K562 (cell line): ENCODE measurements around the gene ARL10. TPM values are rescaled to one million over a fixed set of nuclear protein-coding genes. Genes with fewer than 3 reads are reported as not detected.

Experiments used
- ATAC-seq: fragments of 200-7000 bp; cut with Tn5 transposase; 3 replicates; pipeline ENCODE4 v1.9.1; 2020; ENCODE audit warnings: moderate library complexity
- BruUV-seq: library from RNA; stranded (reverse); fragments of 400-500 nt; replicated peaks from 2 replicates; lab custom pipeline; 2021; lab: Mats Ljungman, UMichigan
- CTCF ChIA-PET: fragments of 300-600 bp; formaldehyde crosslinking; extraction: SDS; loops from one replicate; lab custom pipeline; 2021; ENCODE audit warnings: low intra/inter-chr PET ratio; lab: Yijun Ruan, JAX
- POLR2A ChIA-PET: fragments of 300-600, 350-650 bp; sonication (Branson Sonifier 250); formaldehyde crosslinking; extraction: SDS; loops from one replicate; lab custom pipeline; 2021; ENCODE audit warnings: antibody characterized with exemption, inconsistent platforms; lab: Yijun Ruan, JAX
- DNase-seq, 4 experiments: peaks; one replicate each; pipeline versions ENCODE4 v3.0.0 to v3.0.0-alpha.2; 2011 to 2018; ENCODE audit warnings: low spot score in 3 of 4, mixed read lengths in 3 of 4; ENCODE audit errors: extremely low read depth in 1 of 4
- FAIRE-seq: peaks from 2 replicates; lab custom pipeline; 2011; peaks lifted over from hg19 to GRCh38; lab: Jason Lieb, UNC
- H2AFZ ChIP-seq: 2 replicates; pipeline ENCODE4 v1.6.0; 2011; ENCODE audit warnings: low read depth, low read length, control low read depth, inconsistent platforms
- H3K27ac ChIP-seq: fragments of 200-600 bp; 3 replicates; pipeline ENCODE4 v1.8.0; 2011; ENCODE audit warnings: low read depth, mild to moderate bottlenecking, control low read depth, inconsistent platforms, low read length, moderate library complexity, mixed read lengths; ENCODE audit errors: extremely low read depth
- H3K27me3 ChIP-seq, 2 experiments: fragments of 300-600 bp in 1 of 2; 2 replicates in 1 of 2; 3 replicates in 1 of 2; pipeline versions ENCODE4 v1.6.0 to v1.8.0; 2011; ENCODE audit warnings: inconsistent platforms in 2 of 2, low read length in 2 of 2, mild to moderate bottlenecking in 1 of 2, mixed read lengths in 1 of 2, moderate library complexity in 1 of 2; ENCODE audit not compliant: control insufficient read depth in 2 of 2, insufficient read depth in 2 of 2
- H3K36me3 ChIP-seq: fragments of 300-600 bp; 3 replicates; pipeline ENCODE4 v1.8.0; 2011; ENCODE audit warnings: mild to moderate bottlenecking, low read length, inconsistent platforms; ENCODE audit not compliant: control insufficient read depth, insufficient read depth
- H3K4me1 ChIP-seq, 2 experiments: fragments of 200-600 bp in 1 of 2; replicated peaks in 1 of 2; 2 replicates in 1 of 2; 3 replicates in 1 of 2; pipeline versions ENCODE4 v1.5.1 to v1.8.0; 2011; ENCODE audit warnings: inconsistent platforms in 2 of 2, low read length in 2 of 2, mild to moderate bottlenecking in 1 of 2, mixed read lengths in 1 of 2, moderate library complexity in 1 of 2; ENCODE audit not compliant: control insufficient read depth in 2 of 2, insufficient read depth in 2 of 2
- H3K4me2 ChIP-seq: 2 replicates; pipeline ENCODE4 v1.6.1; 2011; ENCODE audit warnings: low read length, control low read depth, inconsistent platforms, mixed read lengths; ENCODE audit not compliant: insufficient read depth
- H3K4me3 ChIP-seq: fragments of 200-600 bp; sonication (generic), shearing (Covaris generic); 2 replicates; pipeline ENCODE4 v1.5.1; 2016; ENCODE audit warnings: control low read depth, inconsistent platforms
- H3K79me2 ChIP-seq: fragments of 200-600 bp; 3 replicates; pipeline ENCODE4 v1.8.0; 2011; ENCODE audit warnings: low read length, inconsistent platforms; ENCODE audit not compliant: control insufficient read depth, insufficient read depth
- H3K9ac ChIP-seq, 2 experiments: 2 replicates each; pipeline versions ENCODE4 v1.6.0 to v1.6.1; 2011; ENCODE audit warnings: low read depth in 2 of 2, low read length in 2 of 2, control low read depth in 1 of 2, inconsistent platforms in 1 of 2, mild to moderate bottlenecking in 1 of 2, mixed read lengths in 1 of 2; ENCODE audit not compliant: insufficient read depth in 1 of 2
- H3K9me1 ChIP-seq: one replicate; pipeline ENCODE4 v1.6.0; 2011; ENCODE audit warnings: inconsistent platforms, mild to moderate bottlenecking, low read length, moderate library complexity; ENCODE audit not compliant: control insufficient read depth, insufficient read depth
- H3K9me3 ChIP-seq: replicated peaks from 2 replicates; pipeline ENCODE4 v1.5.1; 2011; ENCODE audit warnings: low read depth, low read length, inconsistent platforms; ENCODE audit not compliant: control insufficient read depth, insufficient read depth
- H4K20me1 ChIP-seq: replicated peaks from 2 replicates; pipeline ENCODE4 v1.6.1; 2011; ENCODE audit warnings: low read length, inconsistent platforms, mixed read lengths; ENCODE audit not compliant: control insufficient read depth, insufficient read depth
- ARHGAP35 ChIP-seq: fragments of 450-650 bp; IDR thresholded peaks from 2 replicates; pipeline ENCODE4 v1.6.1; 2018; ENCODE audit not compliant: partially characterized antibody
- BRF1 ChIP-seq: IDR thresholded peaks from 3 replicates; pipeline ENCODE4 v1.6.1; 2011; ENCODE audit warnings: borderline replicate concordance, mild to moderate bottlenecking; ENCODE audit not compliant: insufficient read length; ENCODE audit errors: extremely low read depth
- CGGBP1 ChIP-seq: fragments of 250-450 bp; sonication (Bioruptor Pico); IDR thresholded peaks from 2 replicates; pipeline ENCODE4 v1.9.0; 2021; ENCODE audit warnings: mild to moderate bottlenecking
- CHD4 ChIP-seq: fragments of 200-600 bp; sonication (generic); IDR thresholded peaks from 3 replicates; pipeline ENCODE4 v1.6.1; 2012; ENCODE audit warnings: low read depth, mild to moderate bottlenecking, mixed read lengths, low read length, inconsistent platforms; ENCODE audit not compliant: insufficient read depth, insufficient replicate concordance, poor library complexity, severe bottlenecking
- CREB1 ChIP-seq, 2 experiments: sonication (generic) in 1 of 2; formaldehyde crosslinking in 1 of 2; IDR thresholded peaks; 2 replicates each; pipeline versions ENCODE4 v1.6.1 to v1.8.0; 2012 to 2022; ENCODE audit warnings: inconsistent platforms in 1 of 2, mild to moderate bottlenecking in 1 of 2, missing genetic modification reagents in 1 of 2, moderate library complexity in 1 of 2
- E2F5 ChIP-seq: sonication (generic); formaldehyde crosslinking; IDR thresholded peaks from 2 replicates; pipeline ENCODE4 v1.8.0; 2022; ENCODE audit warnings: mild to moderate bottlenecking, missing genetic modification reagents
- LCOR ChIP-seq: sonication (generic); formaldehyde crosslinking; IDR thresholded peaks from 2 replicates; pipeline ENCODE4 v1.8.0; 2022; ENCODE audit warnings: mild to moderate bottlenecking, missing genetic modification reagents
- MAZ ChIP-seq, 2 experiments: fragments of 450-650 bp in 1 of 2; sonication (generic) in 1 of 2; formaldehyde crosslinking; IDR thresholded peaks in 1 of 2; conservative IDR thresholded peaks in 1 of 2; 2 replicates each; pipeline versions ENCODE4 v1.4.0 to v1.5.0; 2020; ENCODE audit warnings: mild to moderate bottlenecking in 1 of 2, missing genetic modification reagents in 1 of 2
- POLR2B ChIP-seq: fragments of 450-650 bp; IDR thresholded peaks from 2 replicates; pipeline ENCODE4 v1.6.1; 2018; ENCODE audit warnings: low read depth; ENCODE audit not compliant: partially characterized antibody
- RUNX1 ChIP-seq: sonication (generic); IDR thresholded peaks from 2 replicates; pipeline ENCODE4 v1.6.1; 2016; ENCODE audit warnings: antibody characterized with exemption, low read depth
- ZKSCAN8 ChIP-seq: fragments of 200-800 bp; sonication (Bioruptor generic); IDR thresholded peaks from 2 replicates; pipeline ENCODE4 v1.6.1; 2016; ENCODE audit warnings: missing genetic modification characterization, missing compliant biosample characterization
- ZNF124 ChIP-seq: sonication (generic); formaldehyde crosslinking; IDR thresholded peaks from 2 replicates; pipeline ENCODE4 v1.8.1; 2022; ENCODE audit warnings: missing genetic modification reagents
- ZNF143 ChIP-seq: sonication (generic); formaldehyde crosslinking; IDR thresholded peaks from 2 replicates; pipeline ENCODE4 v1.9.0; 2022; ENCODE audit warnings: mild to moderate bottlenecking, missing genetic modification reagents
- ZNF444 ChIP-seq: fragments of 250-450 bp; sonication (Bioruptor Pico); IDR thresholded peaks from 2 replicates; pipeline ENCODE4 v1.4.0; 2020; ENCODE audit warnings: mild to moderate bottlenecking, moderate library complexity
- ZNF592 ChIP-seq: fragments of 450-650 bp; IDR thresholded peaks from 2 replicates; pipeline ENCODE4 v1.6.1; 2017; ENCODE audit warnings: antibody characterized with exemption, mild to moderate bottlenecking
- WGBS: fragments of 100-300 bp; shearing (Covaris generic); methylation state at CpG from one replicate; pipeline ENCODE4 v1.1.6; 2016; ENCODE audit warnings: low coverage, mixed read lengths; ENCODE audit not compliant: insufficient coverage; ENCODE audit errors: missing lambda C conversion rate; 5-methylcytosine and 5-hydroxymethylcytosine counted together
- in situ Hi-C: fragments of 300-500 bp; cut with MboI; formaldehyde crosslinking; loops from 4 replicates; pipeline ENCODE4 v1.15.0; 2018; ENCODE audit warnings: inconsistent platforms, mixed read lengths
- intact Hi-C: fragments of 100-400 bp; cut with micrococcal nuclease; formaldehyde crosslinking; loops from 2 replicates; pipeline ENCODE4 v1.14.2; 2022
- polyA plus RNA-seq, 8 experiments: library from polyadenylated mRNA; depleted of rRNA in 4 of 8; stranded (reverse) in 5 of 8; unstranded in 3 of 8; fragments of >200 nt; fragmentation: Nextera tagmentation in 2 of 8; fragmentation: Illumina TruSeq in 1 of 8; extraction: Ambion mirVana in 2 of 8; extraction: Trizol in 1 of 8; gene quantifications; 2 replicates each; pipeline versions ENCODE4 v1.2.1 to v1.2.3, GENCODE V29; 2011 to 2014; ENCODE audit warnings: inconsistent platforms in 1 of 8, missing spikeins in 1 of 8
- total RNA-seq, 7 experiments: library from RNA; depleted of rRNA in 6 of 7; stranded (reverse); fragments of >200 nt in 6 of 7; fragmentation: Illumina TruSeq in 2 of 7; extraction: Trizol in 2 of 7; gene quantifications; 2 replicates each; pipeline versions ENCODE4 v1.2.1 to v1.2.3, GENCODE V29; 2011 to 2021; ENCODE audit warnings: low replicate concordance in 1 of 7

Gene ARL10
- total and polyA plus RNA-seq, 9 of the 15 experiments (the other 6 are each of a cell fraction or from before 2014, with no cell fraction given), result under 0.01 to 0.40 (median 0.34) TPM; not detected in 3

- TF ChIP-seq ARHGAP35, result no peak
- TF ChIP-seq, all 486 proteins: peak for 1
Observed at GRCh38 chr5:176418251-176418650, 53.0 kb downstream of the ARL10 start (continued).

- no peaks in the 10 kb centered on the region for H3K27me3 ChIP-seq
- FAIRE-seq (no peak), ATAC-seq (no peak), DNase-seq (no peak)
- TF ChIP-seq RUNX1 (no peak), ZNF592 (no peak), ZNF143 (CRISPR knock-in tag) (no peak), E2F5 (CRISPR knock-in tag) (no peak), BRF1 (no peak), POLR2B (no peak), MAZ (CRISPR knock-in tag; conservative IDR thresholded peaks at IDR 0.05 in 1 of 2, IDR thresholded peaks at IDR 0.05 in 1 of 2) (no peak), CHD4 (no peak), ZNF124 (CRISPR knock-in tag) (no peak), ZKSCAN8 (no peak), CREB1 (IDR thresholded peaks at IDR 0.05) (no peak), CREB1 (CRISPR knock-in tag; IDR thresholded peaks at IDR 0.05) (no peak), CGGBP1 (CRISPR knock-in tag) (no peak), ZNF444 (CRISPR knock-in tag) (no peak), LCOR (CRISPR knock-in tag) (no peak)
- intact Hi-C loops, result no loop called here
- H4K20me1 ChIP-seq, result no peaks in the 10 kb centered on the region
- H3K4me1 ChIP-seq, result peaks cover 12 to 17% of the 10 kb centered on the region in 2 experiments; a peak in 4 of 5 replicates
- no peak overlapping the region for H3K4me2 ChIP-seq
- no peak overlapping the region for H3K27ac ChIP-seq
- peaks cover 6% of the 10 kb centered on the region for H3K9me3 ChIP-seq
- POLR2A ChIA-PET, result no interaction called here
- in situ Hi-C loops, result no loop called here
- no peak overlapping the region for H3K4me3 ChIP-seq
- no peak overlapping the region for H3K9ac ChIP-seq
- no peaks in the 10 kb centered on the region for H3K9me1 ChIP-seq
- H3K79me2 ChIP-seq, result peaks cover 12% of the 10 kb centered on the region
- H3K36me3 ChIP-seq, result no peaks in the 10 kb centered on the region
- H2AFZ ChIP-seq, result no peak overlapping the region
- WGBS, result 36% methylated on average over 3 of the region's 5 CpGs
- CTCF ChIA-PET, result no interaction called here
- BruUV-seq, result no TSS peak
Observed at GRCh38 chr5:176420086-176420485, 54.8 kb downstream of the ARL10 start.
